H9 (cell line): ENCODE measurements around the gene ATP5PO. TPM values are rescaled to one million over a fixed set of nuclear protein-coding genes. Genes with fewer than 3 reads are reported as not detected.

ENCODE experiments used
- DNase-seq: peaks from one replicate; pipeline ENCODE4 v3.0.0-alpha.2; 2017
- H2AFZ ChIP-seq: one replicate; pipeline ENCODE4 v1.6.1; 2013; ENCODE audit warnings: mild to moderate bottlenecking, low read length, control low read depth, moderate library complexity
- H2AK5ac ChIP-seq: 2 replicates; pipeline ENCODE4 v1.6.1; 2013; ENCODE audit warnings: low read length, control low read depth, mixed read lengths; ENCODE audit not compliant: insufficient read length
- H2BK120ac ChIP-seq: one replicate; pipeline ENCODE4 v1.6.1; 2013; ENCODE audit warnings: low read depth, mild to moderate bottlenecking, low read length, control low read depth, inconsistent platforms; ENCODE audit not compliant: poor library complexity, severe bottlenecking
- H2BK12ac ChIP-seq: 2 replicates; pipeline ENCODE4 v1.6.1; 2013; ENCODE audit warnings: low read length, control low read depth, mixed read lengths, low read depth; ENCODE audit not compliant: insufficient read length
- H2BK15ac ChIP-seq: 2 replicates; pipeline ENCODE4 v1.6.1; 2013; ENCODE audit warnings: low read depth, low read length, control low read depth
- H2BK20ac ChIP-seq: one replicate; pipeline ENCODE4 v1.6.1; 2013; ENCODE audit warnings: low read depth, mild to moderate bottlenecking, low read length, control low read depth, inconsistent platforms; ENCODE audit not compliant: poor library complexity, severe bottlenecking
- H2BK5ac ChIP-seq: 2 replicates; pipeline ENCODE4 v1.6.1; 2013; ENCODE audit warnings: low read length, control low read depth, mixed read lengths; ENCODE audit not compliant: insufficient read length
- H3K14ac ChIP-seq: 2 replicates; pipeline ENCODE4 v1.6.1; 2013; ENCODE audit warnings: low read length, control low read depth; ENCODE audit not compliant: insufficient read depth
- H3K18ac ChIP-seq: 2 replicates; pipeline ENCODE4 v1.6.1; 2013; ENCODE audit warnings: low read depth, mild to moderate bottlenecking, mixed read lengths, low read length, control low read depth; ENCODE audit not compliant: insufficient read length
- H3K23ac ChIP-seq: 2 replicates; pipeline ENCODE4 v1.6.1; 2013; ENCODE audit warnings: low read length, control low read depth, mixed read lengths, low read depth; ENCODE audit not compliant: insufficient read length
- H3K23me2 ChIP-seq: 2 replicates; pipeline ENCODE4 v1.6.1; 2013; ENCODE audit warnings: low read depth, mild to moderate bottlenecking, mixed read lengths, low read length, control low read depth; ENCODE audit not compliant: insufficient read length, poor library complexity, severe bottlenecking
- H3K27ac ChIP-seq: 2 replicates; pipeline ENCODE4 v1.5.1; 2013; ENCODE audit warnings: low read length, control low read depth, mixed read lengths, low read depth; ENCODE audit not compliant: insufficient read length
- H3K27me3 ChIP-seq: 2 replicates; pipeline ENCODE4 v1.6.1; 2013; ENCODE audit warnings: low read length, control low read depth, inconsistent platforms; ENCODE audit not compliant: insufficient read depth
- H3K4ac ChIP-seq: 2 replicates; pipeline ENCODE4 v1.6.1; 2013; ENCODE audit warnings: low read depth, mild to moderate bottlenecking, control low read depth, inconsistent platforms, low read length, moderate library complexity
- H3K4me1 ChIP-seq: 2 replicates; pipeline ENCODE4 v1.6.1; 2013; ENCODE audit warnings: low read length, control low read depth, inconsistent platforms; ENCODE audit not compliant: insufficient read depth
- H3K4me2 ChIP-seq: 2 replicates; pipeline ENCODE4 v1.6.1; 2013; ENCODE audit warnings: low read length, control low read depth, mixed read lengths; ENCODE audit not compliant: insufficient read length, insufficient read depth
- H3K56ac ChIP-seq: 2 replicates; pipeline ENCODE4 v1.6.1; 2013; ENCODE audit warnings: low read depth, mild to moderate bottlenecking, mixed read lengths, low read length, control low read depth; ENCODE audit not compliant: insufficient read length
- H3K79me1 ChIP-seq: 2 replicates; pipeline ENCODE4 v1.6.1; 2013; ENCODE audit warnings: low read depth, mild to moderate bottlenecking, moderate library complexity, low read length, control low read depth, inconsistent platforms; ENCODE audit not compliant: insufficient read depth, poor library complexity, severe bottlenecking
- H3K79me2 ChIP-seq: 2 replicates; pipeline ENCODE4 v1.6.1; 2013; ENCODE audit warnings: low read length, control low read depth, inconsistent platforms; ENCODE audit not compliant: insufficient read depth
- H3K9ac ChIP-seq: 2 replicates; pipeline ENCODE4 v1.6.1; 2013; ENCODE audit warnings: low read length, control low read depth, mixed read lengths; ENCODE audit not compliant: insufficient read length; ENCODE audit errors: extremely low read depth
- H3K9me3 ChIP-seq: one replicate; pipeline ENCODE4 v1.6.1; 2013; ENCODE audit warnings: low read depth, low read length, inconsistent platforms; ENCODE audit not compliant: control insufficient read depth
- H3T11ph ChIP-seq: one replicate; pipeline ENCODE4 v1.6.1; 2013; ENCODE audit warnings: mild to moderate bottlenecking, low read length, control low read depth, inconsistent platforms
- H4K20me1 ChIP-seq: one replicate; pipeline ENCODE4 v1.6.1; 2013; ENCODE audit not compliant: control insufficient read depth, insufficient read length, insufficient read depth
- H4K5ac ChIP-seq: 2 replicates; pipeline ENCODE4 v1.6.1; 2013; ENCODE audit warnings: low read depth, mild to moderate bottlenecking, mixed read lengths, low read length, control low read depth; ENCODE audit not compliant: insufficient read length
- H4K8ac ChIP-seq: replicated peaks from 2 replicates; pipeline ENCODE4 v1.6.1; 2013; ENCODE audit warnings: low read length, control low read depth, mixed read lengths, low read depth; ENCODE audit not compliant: insufficient read length
- H4K91ac ChIP-seq: 2 replicates; pipeline ENCODE4 v1.6.1; 2013; ENCODE audit warnings: low read depth, mild to moderate bottlenecking, moderate library complexity, mixed read lengths, low read length, control low read depth; ENCODE audit not compliant: insufficient read length
- H3K27ac Mint-ChIP-seq, 3 experiments: 2 replicates in 2 of 3; 3 replicates in 1 of 3; pipeline ENCODE4 v1.8.0; 2020 to 2021; ENCODE audit warnings: mixed read lengths in 3 of 3, mild to moderate bottlenecking in 1 of 3, moderate library complexity in 1 of 3
- H3K27me3 Mint-ChIP-seq: 2 replicates; pipeline ENCODE4 v1.8.0; 2021; ENCODE audit warnings: low read depth, mild to moderate bottlenecking, moderate library complexity, mixed read lengths
- H3K36me3 Mint-ChIP-seq, 3 experiments: 2 replicates in 2 of 3; 3 replicates in 1 of 3; pipeline ENCODE4 v1.8.0; 2020 to 2021; ENCODE audit warnings: low read depth in 3 of 3, mixed read lengths in 3 of 3; ENCODE audit not compliant: insufficient read depth in 1 of 3
- H3K4me1 Mint-ChIP-seq, 2 experiments: 2 replicates each; pipeline ENCODE4 v1.8.0; 2020; ENCODE audit warnings: mixed read lengths in 2 of 2
- H3K4me3 Mint-ChIP-seq, 2 experiments: 2 replicates in 1 of 2; 3 replicates in 1 of 2; pipeline ENCODE4 v1.8.0; 2020 to 2021; ENCODE audit warnings: mild to moderate bottlenecking in 2 of 2, mixed read lengths in 2 of 2, moderate library complexity in 1 of 2
- H3K9me3 Mint-ChIP-seq, 2 experiments: 2 replicates in 1 of 2; 3 replicates in 1 of 2; pipeline ENCODE4 v1.8.0; 2020; ENCODE audit warnings: mild to moderate bottlenecking in 2 of 2, mixed read lengths in 2 of 2, moderate library complexity in 1 of 2
- WGBS: extraction: QIAGEN DNeasy Blood & Tissue Kit; methylation state at CpG from one replicate; pipeline ENCODE4 v1.1.7; 2013; ENCODE audit warnings: missing lambda C conversion rate, low lambda C conversion rate, mixed read lengths; ENCODE audit not compliant: insufficient read length; ENCODE audit errors: extremely low coverage; 5-methylcytosine and 5-hydroxymethylcytosine counted together
- total RNA-seq: library from RNA; stranded (reverse); gene quantifications from 2 replicates; pipeline ENCODE4 v1.2.1, GENCODE V29; 2021
- TF ChIP-seq, protein P1 (sequence below): fragments of 200-600 bp; sonication (generic); conservative IDR thresholded peaks from 3 replicates; pipeline ENCODE4 v1.8.0; 2021; ENCODE audit warnings: antibody characterized with exemption, mild to moderate bottlenecking

The ATP5PO gene
- total RNA-seq, 1 experiment from 2014 or later, result 275 TPM

- Mint-ChIP-seq H3K27ac (no peak overlapping the region), H3K27me3 (no peaks in the 10 kb centered on the region), H3K4me3 (no peak overlapping the region), H3K9me3 (no peaks in the 10 kb centered on the region), H3K36me3 (peaks cover 43 to 85% (median 85%) of the 10 kb centered on the region in 3 experiments; a peak in 6 of 7 replicates), H3K4me1 (no peaks in the 10 kb centered on the region)
- Histone ChIP-seq H3K9me3 (no peaks in the 10 kb centered on the region), H2AK5ac (no peak overlapping the region), H4K20me1 (no peaks in the 10 kb centered on the region), H3K27me3 (no peaks in the 10 kb centered on the region), H3K4me2 (no peak overlapping the region), H2BK12ac (no peak overlapping the region), H3K14ac (no peak overlapping the region), H3K23ac (no peak overlapping the region), H3K27ac (no peak overlapping the region), H3K4me1 (no peaks in the 10 kb centered on the region), H4K5ac (no peak overlapping the region), H2BK120ac (no peak overlapping the region), H3K9ac (no peak overlapping the region), H3K79me1 (no peaks in the 10 kb centered on the region), H3K4ac (no peak overlapping the region), H3K23me2 (no peaks in the 10 kb centered on the region), H3K18ac (no peak overlapping the region), H2BK5ac (no peak overlapping the region), H4K8ac (no peak overlapping the region), H4K91ac (no peak overlapping the region), H3K56ac (no peak overlapping the region), H2AFZ (no peak overlapping the region), H3T11ph (no peak overlapping the region), H2BK20ac (no peak overlapping the region), H2BK15ac (no peak overlapping the region), H3K79me2 (no peaks in the 10 kb centered on the region)
- TF ChIP-seq, protein P1, sequence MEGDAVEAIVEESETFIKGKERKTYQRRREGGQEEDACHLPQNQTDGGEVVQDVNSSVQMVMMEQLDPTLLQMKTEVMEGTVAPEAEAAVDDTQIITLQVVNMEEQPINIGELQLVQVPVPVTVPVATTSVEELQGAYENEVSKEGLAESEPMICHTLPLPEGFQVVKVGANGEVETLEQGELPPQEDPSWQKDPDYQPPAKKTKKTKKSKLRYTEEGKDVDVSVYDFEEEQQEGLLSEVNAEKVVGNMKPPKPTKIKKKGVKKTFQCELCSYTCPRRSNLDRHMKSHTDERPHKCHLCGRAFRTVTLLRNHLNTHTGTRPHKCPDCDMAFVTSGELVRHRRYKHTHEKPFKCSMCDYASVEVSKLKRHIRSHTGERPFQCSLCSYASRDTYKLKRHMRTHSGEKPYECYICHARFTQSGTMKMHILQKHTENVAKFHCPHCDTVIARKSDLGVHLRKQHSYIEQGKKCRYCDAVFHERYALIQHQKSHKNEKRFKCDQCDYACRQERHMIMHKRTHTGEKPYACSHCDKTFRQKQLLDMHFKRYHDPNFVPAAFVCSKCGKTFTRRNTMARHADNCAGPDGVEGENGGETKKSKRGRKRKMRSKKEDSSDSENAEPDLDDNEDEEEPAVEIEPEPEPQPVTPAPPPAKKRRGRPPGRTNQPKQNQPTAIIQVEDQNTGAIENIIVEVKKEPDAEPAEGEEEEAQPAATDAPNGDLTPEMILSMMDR, result no peak
- no peak for DNase-seq
- no CpG with 5 or more reads among the region's 6 CpGs for WGBS
Measured at GRCh38 chr21:33908760-33909159, 6.8 kb downstream of the ATP5PO start.
